ENCODE measurements around the gene CBX8. TPM values are rescaled to one million over a fixed set of nuclear protein-coding genes. Genes with fewer than 3 reads are reported as not detected.

Gene CBX8
- total and polyA plus RNA-seq, 2 of the 13 experiments (the other 11 are each of a cell fraction or from before 2014, with no cell fraction given): 0.34 to 12.6 TPM

- TF ChIP-seq MED1 (CRISPR knock-in tag; IDR thresholded peaks at IDR 0.05) (peak; percentile 89), GMEB1 (CRISPR knock-in tag; IDR thresholded peaks at IDR 0.05; ENCODE audit: borderline replicate concordance) (peak; percentile 72; the same call in 1 of the 2 replicates), ADNP (CRISPR knock-in tag; IDR thresholded peaks at IDR 0.05) (no peak), THAP7 (CRISPR knock-in tag; IDR thresholded peaks at IDR 0.05) (peak; percentile 61; the same call in 1 of the 2 replicates), SNAPC2 (CRISPR knock-in tag; IDR thresholded peaks at IDR 0.05) (peak; percentile 93; the same call in 1 of the 2 replicates), SUZ12 (IDR thresholded peaks at IDR 0.05; ENCODE audit: low read depth, low read length) (no peak), ZZZ3 (CRISPR knock-in tag; IDR thresholded peaks at IDR 0.05; ENCODE audit: borderline replicate concordance) (no peak), ZNF773 (CRISPR knock-in tag; IDR thresholded peaks at IDR 0.05; ENCODE audit: borderline replicate concordance) (no peak), HOXA3 (CRISPR knock-in tag; IDR thresholded peaks at IDR 0.05) (peak; percentile 83; the same call in 1 of the 2 replicates), TBP (CRISPR knock-in tag; IDR thresholded peaks at IDR 0.05) (0 out of 2 replicates have a peak, but pooled peaks have one; percentile 55), XBP1 (CRISPR knock-in tag; IDR thresholded peaks at IDR 0.05) (no peak), ZNF639 (CRISPR knock-in tag; conservative IDR thresholded peaks at IDR 0.05) (0 out of 2 replicates have a peak, but pooled peaks have one; percentile 64), PAXIP1 (CRISPR knock-in tag; conservative IDR thresholded peaks at IDR 0.05) (peak; percentile 94), TFDP2 (CRISPR knock-in tag; IDR thresholded peaks at IDR 0.05) (peak; percentile 75), MEF2D (CRISPR knock-in tag; IDR thresholded peaks at IDR 0.05) (0 out of 2 replicates have a peak, but pooled peaks have one; percentile 44), NAIF1 (CRISPR knock-in tag; IDR thresholded peaks at IDR 0.05; ENCODE audit: borderline replicate concordance) (peak; percentile 47; the same call in 1 of the 2 replicates), PLRG1 (conservative IDR thresholded peaks at IDR 0.05) (no peak)
- TF ChIP-seq, protein P1, sequence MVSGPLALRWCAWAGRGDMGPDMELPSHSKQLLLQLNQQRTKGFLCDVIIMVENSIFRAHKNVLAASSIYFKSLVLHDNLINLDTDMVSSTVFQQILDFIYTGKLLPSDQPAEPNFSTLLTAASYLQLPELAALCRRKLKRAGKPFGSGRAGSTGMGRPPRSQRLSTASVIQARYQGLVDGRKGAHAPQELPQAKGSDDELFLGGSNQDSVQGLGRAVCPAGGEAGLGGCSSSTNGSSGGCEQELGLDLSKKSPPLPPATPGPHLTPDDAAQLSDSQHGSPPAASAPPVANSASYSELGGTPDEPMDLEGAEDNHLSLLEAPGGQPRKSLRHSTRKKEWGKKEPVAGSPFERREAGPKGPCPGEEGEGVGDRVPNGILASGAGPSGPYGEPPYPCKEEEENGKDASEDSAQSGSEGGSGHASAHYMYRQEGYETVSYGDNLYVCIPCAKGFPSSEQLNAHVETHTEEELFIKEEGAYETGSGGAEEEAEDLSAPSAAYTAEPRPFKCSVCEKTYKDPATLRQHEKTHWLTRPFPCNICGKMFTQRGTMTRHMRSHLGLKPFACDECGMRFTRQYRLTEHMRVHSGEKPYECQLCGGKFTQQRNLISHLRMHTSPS (CRISPR knock-in tag; IDR thresholded peaks at IDR 0.05; ENCODE audit: low read depth): peak; percentile 93
Measured at GRCh38 chr17:79844869-79845600, 48.2 kb upstream of the CBX8 start (continued).

All from HepG2 (cell line).